ENCODE results near the gene HRG. TPM values are rescaled to one million over a fixed set of nuclear protein-coding genes. Genes with fewer than 3 reads are reported as not detected.
"Not testable (repeated sequence)": the region's sequence is repeated elsewhere in the genome, so short reads cannot be mapped to it uniquely, and the experiment has no call there.

Gene HRG
- polyA plus RNA-seq, 3 donors, result not detected

- no peak overlapping the region for H3K27ac Mint-ChIP-seq
- no peak for TF ChIP-seq CTCF (IDR thresholded peaks at IDR 0.05)
- Histone ChIP-seq H4K20me1 (ENCODE audit: insufficient read depth, low read length) (no peaks in the 10 kb centered on the region), H3K4me3 (replicated peaks in 1 of 3; ENCODE audit: low read depth in 2 of 3, low read length in 3 of 3) (no peak overlapping the region), H2AFZ (ENCODE audit: insufficient read depth, low read depth, low read length, poor library complexity, severe bottlenecking) (no peak overlapping the region), H3K36me3 (replicated peaks in 1 of 2; ENCODE audit: control insufficient read depth in 1 of 2, insufficient read depth in 2 of 2, low read length in 2 of 2) (no peaks in the 10 kb centered on the region), H3K4me1 (ENCODE audit: control insufficient read depth in 1 of 2, insufficient read depth in 2 of 2, low read length in 2 of 2) (no peaks in the 10 kb centered on the region), H3K4me2 (replicated peaks; ENCODE audit: extremely low read depth, low read length, poor library complexity, severe bottlenecking) (no peak overlapping the region), H3K9ac (ENCODE audit: insufficient read depth, low read length, poor library complexity, severe bottlenecking) (no peak overlapping the region), H3K27ac (ENCODE audit: low read depth in 1 of 2, low read length in 2 of 2) (no peak overlapping the region), H3K79me2 (ENCODE audit: insufficient read depth, low read length) (no peaks in the 10 kb centered on the region), H3K9me3 (replicated peaks in 1 of 2; ENCODE audit: control insufficient read depth in 1 of 2, insufficient read depth in 1 of 2, low read length in 2 of 2) (no peaks in the 10 kb centered on the region), H3K27me3 (ENCODE audit: control insufficient read depth in 2 of 2, insufficient read depth in 2 of 2, low read length in 2 of 2) (no peaks in the 10 kb centered on the region)
- peaks cover 12 to 17% (median 14%) of the 10 kb centered on the region in 3 donors for H3K27me3 Mint-ChIP-seq (ENCODE audit: low read depth in 3 of 3)
- WGBS (ENCODE audit: insufficient coverage), result 84% methylated on average over 3 of the region's 6 CpGs
- intact Hi-C loops (cut with micrococcal nuclease), result no loop called here
- DNase-seq, result no peak
- no peaks in the 10 kb centered on the region for H3K4me1 Mint-ChIP-seq
- H3K9me3 Mint-ChIP-seq, result peaks cover 0 to 5% (median 0%) of the 10 kb centered on the region in 7 donors
- H3K4me3 Mint-ChIP-seq, result no peak overlapping the region
- H3K36me3 Mint-ChIP-seq, result no peaks in the 10 kb centered on the region
Observed at GRCh38 chr3:186705882-186706780, 40.3 kb downstream of the HRG start.

DNA sequence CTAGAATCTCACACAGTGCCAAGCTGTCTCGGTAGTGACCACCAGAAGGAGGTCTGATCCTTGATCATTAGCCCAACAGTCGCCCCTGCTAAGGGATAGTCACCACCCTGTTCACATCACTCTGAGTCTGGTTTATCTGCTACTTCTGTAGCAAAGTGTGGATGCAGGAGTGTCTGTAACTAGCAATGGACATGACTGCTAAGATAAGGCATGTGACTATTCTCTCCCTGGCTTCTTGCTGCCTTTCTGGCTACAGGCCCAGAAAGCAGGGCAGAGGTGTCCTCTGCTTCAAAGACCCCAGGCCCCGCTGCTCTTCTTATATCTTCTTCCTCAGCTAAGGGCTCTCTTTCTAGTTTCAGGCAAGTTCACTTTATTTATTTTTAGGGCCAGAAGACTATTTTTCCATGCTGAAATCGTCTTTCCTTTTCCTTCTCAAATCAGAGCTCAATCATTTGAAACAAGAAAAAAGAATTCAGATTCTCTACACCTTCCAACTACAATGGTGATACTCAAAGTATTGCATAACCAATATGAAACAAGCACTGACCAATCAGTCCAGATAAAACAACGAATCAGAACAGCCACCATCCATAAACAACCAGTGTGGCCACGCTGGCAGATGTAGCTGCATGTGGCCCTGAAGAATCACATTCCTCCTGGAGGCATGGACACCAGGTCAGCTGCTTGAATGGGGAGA lies 43.3 kb downstream of the HRG start:
- H3K9ac ChIP-seq (ENCODE audit: insufficient read depth, low read length, poor library complexity, severe bottlenecking), result no peak overlapping the region
- peaks cover 9 to 19% (median 11%) of the 10 kb centered on the region in 3 donors for H3K27me3 Mint-ChIP-seq (ENCODE audit: low read depth in 3 of 3)

DNA sequence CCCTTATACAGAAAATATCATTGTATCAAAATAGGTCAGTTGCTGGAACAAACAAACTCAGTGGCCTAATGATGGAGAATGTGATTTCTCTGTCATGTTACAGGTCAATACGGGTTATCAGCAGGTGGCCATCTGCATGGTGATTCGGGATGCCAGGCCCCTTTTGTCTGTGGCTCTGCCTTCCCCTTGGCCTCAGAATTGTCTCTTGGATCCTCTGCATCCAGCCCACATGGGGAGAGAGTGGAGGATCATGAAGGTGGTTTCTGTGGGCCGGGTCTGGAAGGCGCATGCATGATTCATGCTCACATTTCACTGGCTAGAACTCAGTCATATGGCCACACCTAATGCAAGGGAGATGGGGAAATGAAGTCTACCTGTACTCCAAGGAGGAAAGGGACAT lies 44.9 kb downstream of the HRG start:
- intact Hi-C loops (cut with micrococcal nuclease); H4K20me1 ChIP-seq (ENCODE audit: insufficient read depth, low read length); H3K27me3 ChIP-seq (ENCODE audit: control insufficient read depth in 2 of 2, insufficient read depth in 2 of 2, low read length in 2 of 2); DNase-seq; H3K79me2 ChIP-seq (ENCODE audit: insufficient read depth, low read length); H3K4me3 ChIP-seq (replicated peaks in 1 of 3; ENCODE audit: low read depth in 2 of 3, low read length in 3 of 3); H3K9me3 ChIP-seq (replicated peaks in 1 of 2; ENCODE audit: control insufficient read depth in 1 of 2, insufficient read depth in 1 of 2, low read length in 2 of 2); H3K4me3 Mint-ChIP-seq; H3K4me2 ChIP-seq (replicated peaks; ENCODE audit: extremely low read depth, low read length, poor library complexity, severe bottlenecking); H3K36me3 Mint-ChIP-seq; H3K4me1 Mint-ChIP-seq; H3K4me1 ChIP-seq (ENCODE audit: control insufficient read depth in 1 of 2, insufficient read depth in 2 of 2, low read length in 2 of 2); H3K9ac ChIP-seq (ENCODE audit: insufficient read depth, low read length, poor library complexity, severe bottlenecking); H3K27ac ChIP-seq (ENCODE audit: low read depth in 1 of 2, low read length in 2 of 2); H3K9me3 Mint-ChIP-seq; H2AFZ ChIP-seq (ENCODE audit: insufficient read depth, low read depth, low read length, poor library complexity, severe bottlenecking); H3K36me3 ChIP-seq (replicated peaks in 1 of 2; ENCODE audit: control insufficient read depth in 1 of 2, insufficient read depth in 2 of 2, low read length in 2 of 2); H3K27ac Mint-ChIP-seq: not testable (repeated sequence)
- WGBS (ENCODE audit: insufficient coverage), result 94% methylated on average over 2 of the region's 4 CpGs
- peaks cover 8 to 22% (median 10%) of the 10 kb centered on the region in 3 donors for H3K27me3 Mint-ChIP-seq (ENCODE audit: low read depth in 3 of 3)

More for the DNA sequence above, 43.3 kb downstream of the HRG start:
- H4K20me1 ChIP-seq (ENCODE audit: insufficient read depth, low read length), result no peaks in the 10 kb centered on the region
- H3K4me2 ChIP-seq (replicated peaks; ENCODE audit: extremely low read depth, low read length, poor library complexity, severe bottlenecking), result no peak overlapping the region
- Mint-ChIP-seq H3K4me3 (no peak overlapping the region), H3K9me3 (peaks cover 0 to 4% (median 0%) of the 10 kb centered on the region in 7 donors), H3K4me1 (no peaks in the 10 kb centered on the region), H3K27ac (peak overlapping the region in 1 of 7 donors; percentile 36), H3K36me3 (no peaks in the 10 kb centered on the region)
- no peak overlapping the region for H2AFZ ChIP-seq (ENCODE audit: insufficient read depth, low read depth, low read length, poor library complexity, severe bottlenecking)
- intact Hi-C loops (cut with micrococcal nuclease), result no loop called here
- no peak overlapping the region for H3K27ac ChIP-seq (ENCODE audit: low read depth in 1 of 2, low read length in 2 of 2)
- H3K27me3 ChIP-seq (ENCODE audit: control insufficient read depth in 2 of 2, insufficient read depth in 2 of 2, low read length in 2 of 2), result no peaks in the 10 kb centered on the region
- H3K79me2 ChIP-seq (ENCODE audit: insufficient read depth, low read length), result no peaks in the 10 kb centered on the region
- no peak for TF ChIP-seq CTCF (IDR thresholded peaks at IDR 0.05)
- H3K4me3 ChIP-seq (replicated peaks in 1 of 3; ENCODE audit: low read depth in 2 of 3, low read length in 3 of 3), result no peak overlapping the region
- no peaks in the 10 kb centered on the region for H3K4me1 ChIP-seq (ENCODE audit: control insufficient read depth in 1 of 2, insufficient read depth in 2 of 2, low read length in 2 of 2)
- H3K9me3 ChIP-seq (replicated peaks in 1 of 2; ENCODE audit: control insufficient read depth in 1 of 2, insufficient read depth in 1 of 2, low read length in 2 of 2), result no peaks in the 10 kb centered on the region
- WGBS (ENCODE audit: insufficient coverage), result 89% methylated on average over 3 of the region's 6 CpGs
- no peaks in the 10 kb centered on the region for H3K36me3 ChIP-seq (replicated peaks in 1 of 2; ENCODE audit: control insufficient read depth in 1 of 2, insufficient read depth in 2 of 2, low read length in 2 of 2)
- DNase-seq, result no peak
